ENCODE data around the gene MX1.

The MX1 gene

DNA sequence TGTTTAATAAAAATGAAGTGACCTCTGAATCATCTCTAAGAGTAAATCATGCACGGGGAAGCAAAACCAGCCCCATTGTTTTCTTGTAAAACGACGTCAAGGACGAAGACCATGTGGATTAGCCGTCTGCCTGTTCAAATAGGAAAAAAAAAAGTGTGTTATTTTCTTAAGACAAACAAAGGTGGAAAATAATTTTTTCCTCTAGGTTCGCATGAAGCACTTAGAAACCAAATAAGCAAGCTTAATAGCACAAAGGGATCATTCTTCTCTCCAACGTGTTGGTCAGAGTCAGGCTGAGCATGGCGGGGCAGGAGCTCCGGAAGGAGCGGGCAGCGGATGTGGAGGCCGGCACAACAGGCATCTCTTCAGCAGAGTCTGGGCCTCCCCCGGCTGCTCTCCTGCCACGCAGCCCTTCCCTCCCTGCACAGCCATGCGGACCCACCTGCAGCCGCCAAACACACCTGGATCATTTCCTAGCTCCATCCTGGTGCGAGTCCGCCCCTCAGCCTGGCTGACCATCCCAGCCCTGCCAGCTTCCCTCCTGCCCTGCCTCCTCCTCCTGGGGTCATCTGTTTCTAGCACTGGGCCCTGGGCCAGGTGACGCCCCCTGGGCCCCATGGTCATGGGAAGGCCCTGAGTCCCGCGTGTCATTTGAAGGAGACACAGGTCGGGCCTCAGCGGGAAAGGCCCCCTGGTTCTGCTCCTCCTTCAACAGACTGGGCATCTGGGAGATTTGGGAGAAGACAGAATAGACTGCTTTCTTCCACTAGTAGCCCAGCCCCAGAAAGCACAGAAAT, 40.2 kb downstream of the MX1 start:
- no peak for DNase-seq

- no peak for DNase-seq
Observed at GRCh38 chr21:41470054-41470453, 44.0 kb downstream of the MX1 start.

DNA sequence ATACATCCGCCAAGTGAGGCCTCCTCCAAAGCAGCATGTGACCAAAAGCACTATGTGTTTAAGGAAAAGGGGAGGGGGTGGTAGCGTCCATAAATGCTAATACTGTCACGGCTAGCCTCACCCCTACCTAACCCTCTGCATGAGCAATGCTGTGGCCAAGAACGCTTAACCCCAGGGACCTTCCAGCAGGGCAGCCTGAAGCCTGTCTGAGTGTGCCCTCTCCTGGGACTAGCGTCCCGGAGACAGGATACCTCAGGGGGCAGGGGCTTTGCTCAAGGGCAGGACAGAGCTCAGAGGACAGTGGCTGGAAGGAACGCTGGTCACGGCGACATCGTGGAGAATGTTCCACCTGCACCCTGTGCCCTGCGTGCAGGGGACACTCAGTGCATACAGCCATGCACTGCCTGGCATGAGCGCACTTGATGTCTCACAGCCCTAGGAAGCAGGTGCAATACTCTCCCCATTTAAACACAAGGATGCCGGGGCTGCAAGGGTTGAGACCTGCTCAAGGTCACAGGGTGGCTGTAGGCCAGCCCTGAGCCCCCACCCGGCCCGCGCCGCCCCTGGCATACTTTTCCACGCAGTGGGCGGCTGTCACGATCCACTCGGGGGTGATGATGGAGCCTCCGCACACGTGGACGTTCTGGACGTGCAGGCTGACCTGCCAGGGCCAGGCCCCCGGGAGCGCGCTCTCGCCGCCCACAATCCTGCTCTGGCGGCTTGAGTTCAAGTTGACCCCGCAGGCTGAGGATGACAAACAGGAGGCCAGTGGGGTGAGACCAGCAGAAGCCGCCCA, 46.9 kb downstream of the MX1 start:
- no peak for DNase-seq

- DNase-seq, result no peak
Observed at GRCh38 chr21:41475714-41476420, 49.8 kb downstream of the MX1 start.

GRCh38 chr21:41477641-41478318, 51.7 kb downstream of the MX1 start:
- no peak for DNase-seq

GRCh38 chr21:41478319-41479177, 52.5 kb downstream of the MX1 start:
- DNase-seq, result no peak

GRCh38 chr21:41479686-41480085, 53.6 kb downstream of the MX1 start:
- no peak for DNase-seq

DNA sequence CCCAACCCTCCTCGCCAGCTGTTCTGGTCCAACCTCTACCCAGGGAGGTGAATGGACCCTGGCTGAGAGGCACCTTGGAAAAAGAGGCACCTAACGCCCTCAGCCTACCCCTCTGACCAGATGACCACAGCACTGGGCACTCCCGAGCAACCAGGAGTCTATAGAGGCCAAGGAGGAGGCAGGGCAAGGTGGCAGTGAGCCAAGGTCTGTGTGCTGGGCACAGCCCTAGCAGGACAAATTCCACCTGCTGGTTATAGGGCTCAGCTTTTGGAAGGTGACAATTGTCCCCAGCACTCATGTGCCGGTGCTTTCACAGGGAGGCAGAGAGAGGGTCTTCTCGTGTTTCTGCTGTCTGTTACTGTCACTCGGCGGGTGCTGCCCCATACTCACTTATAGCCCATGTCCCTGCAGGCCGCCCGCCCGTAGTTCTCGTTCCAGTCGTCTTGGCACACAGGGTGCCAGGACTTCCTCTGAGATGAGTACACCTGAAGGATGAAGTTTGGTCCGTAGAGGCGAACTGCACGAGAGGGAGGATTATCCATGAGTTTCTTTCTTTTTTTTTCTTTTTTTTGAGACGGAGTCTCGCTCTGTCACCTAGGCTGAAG, 54.1 kb downstream of the MX1 start:
- DNase-seq, result no peak

DNA sequence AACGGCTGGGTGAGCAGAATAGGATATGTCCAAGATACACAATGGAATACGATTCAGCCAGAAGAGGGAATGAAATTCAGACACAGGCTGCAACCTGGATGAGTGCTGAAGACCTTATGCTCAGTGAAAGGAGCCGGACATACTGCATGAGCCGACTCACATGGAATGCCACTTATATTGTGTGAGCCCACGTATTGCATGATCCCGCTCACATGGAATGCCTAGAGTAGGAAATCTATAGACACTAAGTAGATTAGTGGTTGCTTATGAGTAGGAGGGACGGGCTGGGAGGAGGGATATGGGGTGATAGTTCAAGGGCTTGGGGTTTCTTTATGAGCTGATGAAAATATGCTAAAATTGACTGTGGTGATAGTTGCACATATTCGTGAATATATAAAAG, 55.2 kb downstream of the MX1 start:
- no peak for DNase-seq

DNA sequence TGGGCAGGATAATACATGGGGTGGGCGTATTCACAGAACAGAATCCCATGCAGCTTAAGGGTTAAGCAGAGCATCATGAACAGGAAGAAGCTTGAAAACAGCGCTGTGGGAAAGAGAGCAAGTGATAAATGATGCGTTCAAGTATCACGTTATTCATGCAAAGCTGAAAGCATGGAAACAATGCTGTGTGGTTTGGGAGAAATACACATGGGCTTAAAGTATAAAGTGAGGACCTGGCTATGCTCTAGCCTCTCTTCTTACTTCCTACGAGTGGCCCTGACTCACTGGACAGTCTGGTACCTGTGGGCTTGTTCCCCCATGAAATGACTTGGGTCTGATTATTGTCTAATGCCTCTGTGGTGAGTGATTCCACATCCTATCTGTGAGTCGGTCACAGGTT, 56.3 kb downstream of the MX1 start:
- DNase-seq, result no peak

- DNase-seq, result no peak
Observed at GRCh38 chr21:41482980-41483379, 56.9 kb downstream of the MX1 start.

DNA sequence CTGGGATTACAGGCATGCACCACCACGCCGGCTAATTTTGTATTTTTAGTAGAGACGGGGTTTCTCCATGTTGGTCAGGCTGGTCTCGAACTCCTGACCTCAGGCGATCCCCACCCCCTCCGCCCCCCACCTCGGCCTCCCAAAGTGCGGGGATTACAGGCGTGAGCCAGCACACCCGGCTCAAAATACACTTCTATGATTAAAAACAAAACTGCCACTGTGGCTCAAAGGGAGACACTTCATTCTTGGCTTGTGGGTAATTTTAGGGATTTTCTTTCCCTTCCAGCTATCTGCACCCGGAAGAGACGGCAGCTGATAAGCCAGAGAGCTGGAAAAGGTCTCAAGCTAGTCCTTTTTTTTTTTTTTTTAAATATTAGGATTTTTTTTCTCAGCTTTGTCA, 57.4 kb downstream of the MX1 start:
- no peak for DNase-seq

GRCh38 chr21:41483973-41484372, 57.9 kb downstream of the MX1 start:
- DNase-seq, result no peak

GRCh38 chr21:41487082-41487481, 61.0 kb downstream of the MX1 start:
- no peak for DNase-seq

DNA sequence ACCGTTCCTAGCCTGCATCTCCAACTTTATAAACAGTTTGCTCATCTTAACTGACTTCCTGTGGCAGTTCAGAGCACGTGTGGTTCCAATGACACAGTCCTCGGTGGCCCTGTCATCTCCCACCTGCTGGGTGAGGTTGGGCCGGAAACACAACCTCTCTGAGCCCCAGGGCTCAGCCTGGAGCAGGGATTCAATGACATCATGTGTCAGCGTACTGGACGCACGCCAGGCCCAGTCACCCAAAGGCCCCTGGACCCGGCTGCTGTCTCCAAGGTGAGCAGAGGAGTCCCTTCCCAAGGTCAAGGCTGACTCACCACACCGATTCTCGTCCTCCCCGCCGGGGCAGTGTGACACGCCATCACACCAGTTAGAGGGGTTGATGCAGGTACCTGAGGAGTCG, 62.0 kb downstream of the MX1 start:
- no peak for DNase-seq

- no peak for DNase-seq
Observed at GRCh38 chr21:41489329-41489728, 63.3 kb downstream of the MX1 start.

DNA sequence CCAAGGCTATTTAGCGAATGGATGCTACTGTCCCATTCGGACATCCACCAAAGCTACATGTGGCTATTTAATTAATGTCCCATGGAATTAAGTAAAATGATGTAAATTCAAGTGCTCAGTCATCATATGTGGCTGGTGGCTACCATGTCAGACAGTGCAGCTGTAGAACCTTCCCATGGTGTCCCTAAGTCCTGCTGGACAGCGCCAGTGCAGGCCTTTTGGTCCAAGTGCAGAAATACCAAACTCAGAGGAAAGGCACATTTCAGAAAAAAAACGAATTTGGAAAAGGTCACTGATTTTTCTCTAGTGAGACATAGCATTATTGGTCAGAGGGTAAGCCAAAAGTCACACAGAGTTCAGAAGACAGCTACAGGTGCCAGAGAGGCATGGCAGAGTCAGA, 64.3 kb downstream of the MX1 start:
- DNase-seq, result no peak

DNA sequence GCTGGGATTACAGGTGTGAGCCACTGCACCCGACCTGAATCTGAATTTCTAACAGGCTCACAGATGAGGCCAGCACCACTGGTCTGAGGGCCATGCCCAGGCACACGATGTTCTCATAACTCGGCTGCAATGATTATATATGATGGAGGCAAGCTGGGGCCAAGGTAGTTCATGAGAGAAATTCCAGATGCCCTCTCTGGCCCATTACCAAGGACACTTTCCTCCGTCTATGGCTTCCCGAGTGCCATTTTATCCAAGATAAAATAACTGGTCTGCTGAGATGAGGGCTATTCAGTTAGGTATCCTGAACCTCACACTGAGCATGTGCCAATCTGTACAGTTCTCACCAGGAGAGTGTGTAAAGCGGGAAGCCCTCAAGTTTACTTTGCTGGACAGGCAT, 65.4 kb downstream of the MX1 start:
- no peak for DNase-seq

DNA sequence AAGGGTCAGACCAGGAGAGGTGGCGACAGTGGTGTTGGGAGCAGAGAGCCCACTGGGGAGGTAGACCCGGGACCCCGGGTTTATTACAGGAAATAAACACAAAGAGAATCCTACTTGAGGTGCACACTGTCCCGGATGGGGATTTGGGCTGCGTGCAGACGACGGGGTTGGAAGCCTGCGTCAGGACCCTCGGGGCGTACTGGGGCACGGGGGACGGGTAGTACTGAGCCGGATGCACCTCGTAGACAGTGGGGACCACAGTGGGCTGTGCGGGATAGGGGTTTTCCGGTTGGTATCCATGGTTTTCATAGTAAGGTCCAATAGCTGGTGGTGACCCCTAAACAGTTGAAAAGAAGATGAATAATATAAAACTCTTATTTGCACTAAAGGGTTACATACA, 68.2 kb downstream of the MX1 start:
- no peak for DNase-seq

- DNase-seq, result no peak
Observed at GRCh38 chr21:41497008-41497407, 71.0 kb downstream of the MX1 start.

DNA sequence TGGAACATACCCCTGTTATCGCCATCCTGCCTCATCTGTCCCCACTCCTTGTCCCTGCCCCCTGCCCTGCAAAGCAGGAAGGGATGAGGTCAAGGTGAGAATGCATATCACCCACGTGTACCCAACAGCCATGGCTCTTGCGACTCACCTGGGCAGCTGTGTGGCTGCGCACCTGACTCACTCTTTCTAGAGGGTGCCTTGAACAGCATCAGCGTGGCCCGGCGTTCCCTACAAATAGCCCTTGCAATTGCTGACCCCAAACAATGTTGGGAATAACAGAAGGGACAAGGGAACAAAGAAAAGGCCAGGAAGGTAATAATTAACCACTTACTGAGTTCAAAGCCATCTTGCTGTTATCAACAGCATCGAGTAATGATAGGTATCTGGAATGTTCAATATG, 71.7 kb downstream of the MX1 start:
- no peak for DNase-seq

DNA sequence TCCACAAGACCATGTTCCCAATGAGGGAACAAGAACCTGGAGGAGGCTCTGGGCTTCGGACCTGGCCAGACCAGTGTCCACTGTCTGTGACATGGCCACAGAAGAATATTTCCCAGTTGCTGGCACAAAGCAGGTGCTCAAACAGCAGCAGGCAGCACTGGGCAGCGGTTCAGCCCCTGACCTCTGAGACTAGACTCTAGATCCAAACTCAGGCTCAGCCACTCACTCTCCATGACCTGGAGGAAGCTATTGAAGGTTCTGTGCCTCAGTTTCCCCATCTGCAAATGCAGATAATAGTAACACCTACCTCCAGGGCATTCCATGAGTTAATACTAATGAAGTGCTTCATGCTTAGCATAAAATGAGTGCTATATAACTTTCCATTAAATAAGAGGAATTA, 73.9 kb downstream of the MX1 start:
- DNase-seq, result no peak

All from stimulated activated CD8-positive, alpha-beta memory T cell treated with anti-CD3 and anti-CD28 coated beads, Interleukin-4, amount 100 ng/mL, for 48 hours (primary cell).